HG03103 (cell line): Measurements from ENCODE around the gene TMEM108.

Source experiments
- ATAC-seq: cut with Tn5 transposase; IDR thresholded peaks from one replicate; pipeline ENCODE4 v1.9.1; 2021; ENCODE audit warnings: low read depth; ENCODE audit not compliant: unreplicated experiment

Gene TMEM108

GRCh38 chr3:133270631-133271030 lies 232.4 kb downstream of the TMEM108 start:
- no peak for ATAC-seq

DNA sequence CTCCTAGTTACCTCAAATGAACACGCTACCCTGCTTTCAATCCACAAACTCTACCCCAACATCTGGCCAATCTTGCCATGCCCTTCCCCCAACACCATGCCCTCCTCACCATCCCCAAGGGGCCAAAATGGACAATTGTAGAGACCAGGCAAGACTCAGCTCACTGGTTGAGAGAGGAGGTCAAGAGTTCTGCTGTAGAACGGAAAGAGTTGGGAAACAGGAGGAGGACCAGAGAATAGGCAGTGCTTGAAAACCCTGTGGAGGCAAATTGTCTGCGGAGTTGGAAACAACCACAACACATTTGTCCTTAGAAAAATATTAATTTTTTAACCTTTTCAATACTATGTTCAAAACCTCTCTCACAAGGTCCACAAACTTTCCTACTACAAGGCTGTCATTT lies 232.9 kb downstream of the TMEM108 start:
- no peak for ATAC-seq

DNA sequence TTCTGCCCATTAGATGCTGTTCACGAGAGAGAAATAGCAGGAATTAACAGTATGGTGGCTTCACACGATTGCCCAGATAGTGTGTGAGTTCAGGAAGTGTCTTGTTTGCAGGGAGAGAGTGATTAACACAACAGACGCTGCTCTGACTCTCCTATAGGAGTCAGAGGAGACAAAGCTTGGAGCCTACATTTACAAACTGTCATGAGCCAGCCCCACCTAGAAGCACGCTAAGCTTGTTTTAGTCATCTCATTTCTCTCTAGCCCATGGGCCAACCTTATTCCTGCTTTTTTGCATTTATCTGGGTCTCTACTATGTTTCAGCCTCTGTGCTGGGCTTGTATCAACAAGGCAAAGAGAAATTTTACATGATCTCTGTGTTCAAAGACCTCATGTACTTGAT lies 233.3 kb downstream of the TMEM108 start:
- ATAC-seq, result no peak

DNA sequence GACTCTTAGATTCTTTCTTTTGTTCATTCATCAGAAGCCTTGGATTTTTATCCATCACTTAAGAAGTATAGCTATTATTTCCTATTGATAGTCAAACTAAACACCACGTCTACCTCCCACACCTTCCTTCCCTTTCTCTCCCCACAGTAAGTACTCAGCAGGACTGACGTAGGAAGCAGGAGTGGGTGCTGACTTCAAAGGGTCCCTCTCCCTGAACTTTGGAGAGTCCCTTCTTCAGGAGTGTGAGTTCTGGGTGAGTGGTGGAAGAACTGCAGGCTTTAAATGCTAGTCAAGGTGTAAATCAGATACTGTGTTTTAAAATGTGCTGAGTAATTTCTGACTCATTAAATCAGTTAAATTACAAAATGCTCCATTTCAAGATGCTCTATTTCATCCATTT lies 235.2 kb downstream of the TMEM108 start:
- ATAC-seq, result no peak

- ATAC-seq, result no peak
Measured at GRCh38 chr3:133274477-133274876, 236.3 kb downstream of the TMEM108 start.

- no peak for ATAC-seq
Measured at GRCh38 chr3:133276594-133276993, 238.4 kb downstream of the TMEM108 start.

GRCh38 chr3:133277813-133278212 lies 239.6 kb downstream of the TMEM108 start:
- ATAC-seq, result no peak

DNA sequence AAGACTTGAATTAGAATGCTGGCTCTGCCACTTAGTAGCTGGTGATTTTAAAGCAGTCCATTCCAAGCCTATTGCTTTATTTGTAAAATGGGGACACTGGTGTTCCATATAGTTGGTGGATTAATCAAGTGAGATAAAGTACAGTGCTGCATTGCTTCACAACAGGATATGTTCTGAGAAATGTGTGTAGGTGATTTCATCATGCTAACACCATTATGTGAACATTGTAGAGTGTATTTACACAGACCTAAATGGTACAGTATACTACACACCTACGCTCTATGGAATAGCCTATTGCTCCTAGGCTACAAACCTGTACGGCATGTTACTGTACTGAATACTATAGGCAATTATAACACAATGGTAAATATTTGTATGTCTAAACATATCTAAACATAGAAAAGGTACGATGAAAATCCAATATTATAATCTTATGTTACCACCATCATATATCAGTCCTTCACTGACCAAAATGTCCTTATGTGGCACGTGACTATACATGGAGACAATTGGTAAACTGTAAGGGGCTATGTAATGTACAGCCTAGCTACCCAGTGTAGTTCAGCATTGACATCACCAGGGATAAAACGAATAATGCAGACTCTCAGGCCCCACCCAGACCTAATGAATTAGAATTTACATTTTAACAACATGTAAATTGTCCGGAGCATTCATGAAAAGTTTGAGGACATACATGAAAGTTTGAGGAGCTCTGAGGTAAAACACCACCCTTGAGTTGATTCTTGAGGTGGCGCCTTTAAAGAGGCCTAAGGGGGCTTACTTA lies 240.3 kb downstream of the TMEM108 start:
- no peak for ATAC-seq

GRCh38 chr3:133280586-133280985 lies 242.4 kb downstream of the TMEM108 start:
- no peak for ATAC-seq

DNA sequence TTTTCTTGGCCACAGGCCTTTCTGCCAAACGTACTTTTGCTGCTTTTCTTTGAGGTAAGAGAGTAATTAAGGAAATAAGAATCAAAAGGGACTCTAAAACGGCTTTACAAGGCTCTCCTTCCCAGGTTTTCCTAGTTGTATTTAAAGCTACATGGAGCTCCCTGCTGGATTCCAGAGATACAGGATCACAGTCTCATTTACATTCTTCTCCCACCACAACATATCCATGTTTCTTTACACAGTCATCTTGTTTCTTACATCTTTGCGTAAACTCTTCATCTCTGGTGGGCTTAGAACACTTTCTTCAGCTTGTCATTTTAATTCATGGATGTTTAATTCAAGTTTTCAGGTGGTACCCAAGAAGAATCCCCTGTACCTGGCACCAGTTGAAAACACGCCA lies 244.0 kb downstream of the TMEM108 start:
- no peak for ATAC-seq

DNA sequence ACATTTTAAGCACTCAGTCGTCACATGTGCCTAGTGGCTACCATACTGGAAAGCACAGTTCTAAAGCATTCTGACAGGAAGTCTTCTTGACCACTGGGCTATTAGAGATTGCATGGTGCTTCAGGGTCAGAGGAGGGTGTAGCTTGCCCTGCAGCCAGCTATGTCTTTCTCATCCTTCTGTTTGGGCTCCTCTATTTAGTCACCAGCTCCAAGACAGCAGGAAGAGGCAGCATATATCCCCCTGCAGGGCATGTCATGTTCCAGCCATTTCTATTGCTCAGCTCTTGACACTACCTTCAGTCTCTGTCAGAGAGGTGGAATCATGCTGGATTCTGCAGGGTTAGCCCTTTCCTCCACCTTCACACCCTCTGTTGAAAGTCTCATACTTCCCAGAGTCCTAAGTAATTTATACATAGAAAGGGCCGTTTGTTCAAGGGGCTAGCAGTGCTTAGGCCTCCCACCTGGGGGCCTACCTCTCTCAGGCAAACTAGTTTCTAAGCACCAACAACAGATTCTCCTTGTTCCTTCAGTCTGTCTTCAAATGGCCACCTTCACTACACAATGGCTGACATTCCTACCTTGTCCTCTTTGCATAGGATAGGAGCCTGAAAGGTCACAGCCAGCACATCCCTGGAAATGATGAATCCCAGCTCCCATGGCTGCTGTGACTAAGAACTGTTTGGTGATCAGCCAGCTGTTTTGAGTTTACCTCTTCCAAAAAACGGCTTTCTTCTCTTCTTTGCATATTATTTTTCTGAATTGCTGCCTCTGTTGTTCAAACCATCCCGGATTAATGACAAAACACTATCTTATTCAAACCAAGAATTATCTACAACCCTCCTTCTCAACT lies 246.0 kb downstream of the TMEM108 start:
- ATAC-seq, result no peak

DNA sequence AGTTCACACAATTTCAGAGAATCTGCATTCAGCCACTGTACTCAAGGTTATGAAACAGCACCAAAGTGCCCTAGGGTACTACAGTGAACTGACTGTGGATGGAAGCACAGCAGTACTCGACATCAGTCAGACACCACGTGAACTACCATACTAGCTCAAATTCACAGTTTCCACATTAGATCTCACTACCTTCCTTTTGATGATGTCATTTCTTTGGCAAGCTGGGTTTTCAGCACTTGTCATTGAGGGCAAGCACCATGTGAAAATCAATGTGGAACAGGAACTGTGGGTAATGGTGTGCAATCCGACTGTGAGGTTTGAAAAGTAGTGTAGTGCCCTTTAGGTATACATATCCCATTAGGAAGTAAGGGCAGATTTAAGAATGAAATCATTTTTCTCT lies 251.1 kb downstream of the TMEM108 start:
- no peak for ATAC-seq

- ATAC-seq, result no peak
Measured at GRCh38 chr3:133292296-133292695, 254.1 kb downstream of the TMEM108 start.

- no peak for ATAC-seq
Measured at GRCh38 chr3:133293397-133294110, 255.4 kb downstream of the TMEM108 start.

GRCh38 chr3:133294253-133294652 lies 256.1 kb downstream of the TMEM108 start:
- no peak for ATAC-seq

GRCh38 chr3:133295199-133295901 lies 257.2 kb downstream of the TMEM108 start:
- ATAC-seq, result peak; percentile 90

GRCh38 chr3:133295944-133296917 lies 258.0 kb downstream of the TMEM108 start:
- ATAC-seq, result no peak

GRCh38 chr3:133296981-133297380 lies 258.8 kb downstream of the TMEM108 start:
- ATAC-seq, result no peak

- no peak for ATAC-seq
Measured at GRCh38 chr3:133300102-133300501, 261.9 kb downstream of the TMEM108 start.
